ENCODE results near the gene CAMK1. TPM values are rescaled to one million over a fixed set of nuclear protein-coding genes. Genes with fewer than 3 reads are reported as not detected.

Gene CAMK1
- total and polyA plus RNA-seq, 2 donors from 2014 or later = 31.2 to 52.7 TPM

GRCh38 chr3:9716801-9717555, 52.8 kb downstream of the CAMK1 start:
- Histone ChIP-seq H3K27me3 (ENCODE audit: control insufficient read depth, insufficient read depth, low read length) (no peaks in the 10 kb centered on the region), H3K9me3 (ENCODE audit: control insufficient read depth in 2 of 3, insufficient read depth in 1 of 3, low read length in 3 of 3) (no peaks in the 10 kb centered on the region), H3K27ac (ENCODE audit: low read depth in 2 of 2, low read length in 2 of 2) (no peak overlapping the region), H3K9ac (ENCODE audit: low read length in 3 of 3) (no peak overlapping the region), H3K4me3 (ENCODE audit: low read length in 3 of 3) (no peak overlapping the region), H3K36me3 (ENCODE audit: control insufficient read depth in 2 of 3, insufficient read depth in 3 of 3, low read length in 3 of 3) (no peaks in the 10 kb centered on the region), H3K4me1 (ENCODE audit: control insufficient read depth in 2 of 3, insufficient read depth in 2 of 3, low read depth in 1 of 3, low read length in 3 of 3) (no peaks in the 10 kb centered on the region)
- DNase-seq (no peak), FAIRE-seq (no peak)
- TF ChIP-seq CTCF (IDR thresholded peaks at IDR 0.05; ENCODE audit: borderline replicate concordance, extremely low read depth, insufficient read depth) = no peak
- intact Hi-C loops (cut with DNase I) = no loop called here

GRCh38 chr3:9715764-9716437, 53.8 kb downstream of the CAMK1 start:
- no peaks in the 10 kb centered on the region for H3K36me3 ChIP-seq (ENCODE audit: control insufficient read depth in 2 of 3, insufficient read depth in 3 of 3, low read length in 3 of 3)
- no peak overlapping the region for H3K9ac ChIP-seq (ENCODE audit: low read length in 3 of 3)
- peak overlapping the region; percentile 44 to 49 for H3K27ac ChIP-seq (ENCODE audit: low read depth in 2 of 2, low read length in 2 of 2)
- H3K9me3 ChIP-seq (ENCODE audit: control insufficient read depth in 2 of 3, insufficient read depth in 1 of 3, low read length in 3 of 3) = no peaks in the 10 kb centered on the region
- FAIRE-seq (no peak), DNase-seq (peak in 3 of 5 donors; percentile 22 to 81 (median 57))
- intact Hi-C loops (cut with DNase I) = no loop called here
- H3K4me3 ChIP-seq (ENCODE audit: low read length in 3 of 3) = no peak overlapping the region
- TF ChIP-seq CTCF (IDR thresholded peaks at IDR 0.05; ENCODE audit: borderline replicate concordance, extremely low read depth, insufficient read depth) = peak; percentile 67
- H3K27me3 ChIP-seq (ENCODE audit: control insufficient read depth, insufficient read depth, low read length) = no peaks in the 10 kb centered on the region
- no peaks in the 10 kb centered on the region for H3K4me1 ChIP-seq (ENCODE audit: control insufficient read depth in 2 of 3, insufficient read depth in 2 of 3, low read depth in 1 of 3, low read length in 3 of 3)

- FAIRE-seq (no peak), DNase-seq (no peak)
- Histone ChIP-seq H3K27ac (ENCODE audit: low read depth in 2 of 2, low read length in 2 of 2) (peak overlapping the region in 1 of 2 donors; percentile 28), H3K4me1 (ENCODE audit: control insufficient read depth in 2 of 3, insufficient read depth in 2 of 3, low read depth in 1 of 3, low read length in 3 of 3) (no peaks in the 10 kb centered on the region), H3K9ac (ENCODE audit: low read length in 3 of 3) (no peak overlapping the region), H3K4me3 (ENCODE audit: low read length in 3 of 3) (no peak overlapping the region), H3K27me3 (ENCODE audit: control insufficient read depth, insufficient read depth, low read length) (no peaks in the 10 kb centered on the region), H3K9me3 (ENCODE audit: control insufficient read depth in 2 of 3, insufficient read depth in 1 of 3, low read length in 3 of 3) (no peaks in the 10 kb centered on the region), H3K36me3 (ENCODE audit: control insufficient read depth in 2 of 3, insufficient read depth in 3 of 3, low read length in 3 of 3) (no peaks in the 10 kb centered on the region)
- intact Hi-C loops (cut with DNase I) = no loop called here
- no peak for TF ChIP-seq CTCF (IDR thresholded peaks at IDR 0.05; ENCODE audit: borderline replicate concordance, extremely low read depth, insufficient read depth)
Observed at GRCh38 chr3:9715136-9715535, 54.6 kb downstream of the CAMK1 start.

All from kidney (tissue), 14 donors.